WTC11 (cell line): Measurements from ENCODE around the gene ELOVL1. TPM values are rescaled to one million over a fixed set of nuclear protein-coding genes. Genes with fewer than 3 reads are reported as not detected.

Source experiments
- ATAC-seq: fragments of 200-7000 bp; cut with Tn5 transposase; 2 replicates; pipeline ENCODE4 v1.10.0; 2021; ENCODE audit warnings: mild to moderate bottlenecking, moderate library complexity
- CTCF ChIA-PET: fragments of 300-600 bp; sonication (Branson Sonifier 250); formaldehyde crosslinking; loops from one replicate; lab custom pipeline; 2021; ENCODE audit warnings: antibody characterized with exemption; lab: Charles Lee
- POLR2A ChIA-PET: fragments of 350-600 bp; sonication (Branson Sonifier 250); formaldehyde crosslinking; loops from one replicate; lab custom pipeline; 2021; ENCODE audit warnings: antibody characterized with exemption; lab: Charles Lee
- DNase-seq: peaks from one replicate; pipeline ENCODE4 v3.0.0; 2021; ENCODE audit warnings: low spot score
- H3K27ac Mint-ChIP-seq: 2 replicates; pipeline ENCODE4 v1.8.0; 2021; ENCODE audit warnings: mixed read lengths
- H3K27me3 Mint-ChIP-seq: 2 replicates; pipeline ENCODE4 v1.8.0; 2021; ENCODE audit warnings: low read depth, mild to moderate bottlenecking, moderate library complexity, mixed read lengths
- H3K36me3 Mint-ChIP-seq: 2 replicates; pipeline ENCODE4 v1.8.0; 2021; ENCODE audit warnings: mixed read lengths
- H3K4me1 Mint-ChIP-seq: 2 replicates; pipeline ENCODE4 v1.8.0; 2022; ENCODE audit warnings: mixed read lengths
- H3K4me3 Mint-ChIP-seq: 2 replicates; pipeline ENCODE4 v1.8.0; 2021; ENCODE audit warnings: mild to moderate bottlenecking, moderate library complexity, mixed read lengths
- H3K9me3 Mint-ChIP-seq: 2 replicates; pipeline ENCODE4 v1.8.0; 2021; ENCODE audit warnings: mixed read lengths
- ATF1 ChIP-seq: sonication (generic); formaldehyde crosslinking; IDR thresholded peaks from 2 replicates; pipeline ENCODE4 v1.8.1; 2023; ENCODE audit warnings: mild to moderate bottlenecking, moderate library complexity, missing genetic modification reagents
- CDX4 ChIP-seq: fragments of 250-450 bp; sonication (Bioruptor Pico); IDR thresholded peaks from 2 replicates; pipeline ENCODE4 v1.9.0; 2021; ENCODE audit warnings: moderate library complexity, mild to moderate bottlenecking, inconsistent platforms, borderline replicate concordance
- E2F5 ChIP-seq: sonication (generic); formaldehyde crosslinking; IDR thresholded peaks from 2 replicates; pipeline ENCODE4 v1.8.1; 2022; ENCODE audit warnings: mild to moderate bottlenecking, moderate library complexity, missing genetic modification reagents
- ELF4 ChIP-seq: sonication (generic); formaldehyde crosslinking; IDR thresholded peaks from 2 replicates; pipeline ENCODE4 v1.8.1; 2022; ENCODE audit warnings: low read depth, mild to moderate bottlenecking, moderate library complexity, missing genetic modification reagents
- ETV6 ChIP-seq: sonication (generic); formaldehyde crosslinking; IDR thresholded peaks from 2 replicates; pipeline ENCODE4 v1.8.1; 2022; ENCODE audit warnings: mild to moderate bottlenecking, missing genetic modification reagents
- FOXK1 ChIP-seq: sonication (generic); formaldehyde crosslinking; IDR thresholded peaks from 2 replicates; pipeline ENCODE4 v1.8.0; 2022; ENCODE audit warnings: mild to moderate bottlenecking, moderate library complexity, missing genetic modification reagents
- FOXP4 ChIP-seq: sonication (generic); formaldehyde crosslinking; IDR thresholded peaks from 2 replicates; pipeline ENCODE4 v1.8.0; 2022; ENCODE audit warnings: mild to moderate bottlenecking, missing genetic modification reagents
- GTF2I ChIP-seq: fragments of 250-450 bp; sonication (Bioruptor Pico); conservative IDR thresholded peaks from 2 replicates; pipeline ENCODE4 v1.4.0; 2021; ENCODE audit warnings: mild to moderate bottlenecking
- IRF2 ChIP-seq: sonication (generic); formaldehyde crosslinking; IDR thresholded peaks from 2 replicates; pipeline ENCODE4 v1.8.0; 2022; ENCODE audit warnings: low read depth, missing genetic modification reagents, borderline replicate concordance
- NFATC4 ChIP-seq: fragments of 250-450 bp; sonication (Bioruptor Pico); IDR thresholded peaks from 2 replicates; pipeline ENCODE4 v1.9.0; 2021; ENCODE audit warnings: mild to moderate bottlenecking
- NFE2L1 ChIP-seq: sonication (generic); formaldehyde crosslinking; IDR thresholded peaks from 2 replicates; pipeline ENCODE4 v1.8.1; 2023; ENCODE audit warnings: missing genetic modification reagents
- OVOL2 ChIP-seq: fragments of 250-450 bp; sonication (Bioruptor Pico); IDR thresholded peaks from 2 replicates; pipeline ENCODE4 v1.9.0; 2021; ENCODE audit warnings: mild to moderate bottlenecking, borderline replicate concordance
- SMAD3 ChIP-seq: sonication (generic); formaldehyde crosslinking; IDR thresholded peaks from 2 replicates; pipeline ENCODE4 v1.8.0; 2022; ENCODE audit warnings: missing genetic modification reagents, mild to moderate bottlenecking, borderline replicate concordance
- SP1 ChIP-seq: sonication (generic); formaldehyde crosslinking; conservative IDR thresholded peaks from 2 replicates; pipeline ENCODE4 v1.8.1; 2022; ENCODE audit warnings: missing genetic modification reagents
- TCF7 ChIP-seq: sonication (generic); formaldehyde crosslinking; IDR thresholded peaks from 2 replicates; pipeline ENCODE4 v1.8.0; 2022; ENCODE audit warnings: mild to moderate bottlenecking, low read depth, missing genetic modification reagents, moderate library complexity
- USF2 ChIP-seq: sonication (generic); formaldehyde crosslinking; IDR thresholded peaks from 2 replicates; pipeline ENCODE4 v1.8.1; 2023; ENCODE audit warnings: mild to moderate bottlenecking, missing genetic modification reagents, moderate library complexity
- ZBTB21 ChIP-seq: sonication (generic); formaldehyde crosslinking; IDR thresholded peaks from 2 replicates; pipeline ENCODE4 v1.8.1; 2023; ENCODE audit warnings: mild to moderate bottlenecking, missing genetic modification reagents, borderline replicate concordance
- ZNF532 ChIP-seq: fragments of 250-450 bp; sonication (Bioruptor Pico); IDR thresholded peaks from 2 replicates; pipeline ENCODE4 v1.9.0; 2021; ENCODE audit warnings: mild to moderate bottlenecking, borderline replicate concordance
- total RNA-seq: library from RNA; stranded (reverse); gene quantifications from 3 replicates; pipeline ENCODE4 v1.2.3, GENCODE V29; 2021
- TF ChIP-seq, protein P1 (sequence below): sonication (generic); formaldehyde crosslinking; IDR thresholded peaks from 2 replicates; pipeline ENCODE4 v1.8.0; 2023; ENCODE audit warnings: missing genetic modification reagents
- TF ChIP-seq, protein P2 (sequence below): sonication (generic); formaldehyde crosslinking; IDR thresholded peaks from 2 replicates; pipeline ENCODE4 v1.8.1; 2022; ENCODE audit warnings: low read depth, mild to moderate bottlenecking, moderate library complexity, missing genetic modification reagents, borderline replicate concordance
- TF ChIP-seq, protein P3 (sequence below): sonication (generic); formaldehyde crosslinking; IDR thresholded peaks from 2 replicates; pipeline ENCODE4 v1.8.1; 2023; ENCODE audit warnings: mild to moderate bottlenecking, missing genetic modification reagents

Gene ELOVL1
- total RNA-seq, 1 experiment from 2014 or later: 26.6 TPM

- Mint-ChIP-seq H3K27me3 (peaks cover 13% of the 10 kb centered on the region), H3K27ac (no peak within 1 kb of the TSS), H3K4me3 (no peak within 1 kb of the TSS), H3K4me1 (no peaks in the 10 kb centered on the region), H3K36me3 (no peaks in the 10 kb centered on the region), H3K9me3 (no peaks in the 10 kb centered on the region)
- DNase-seq: no peak
- CTCF ChIA-PET: no interaction called here
- no peak for ATAC-seq
- POLR2A ChIA-PET: no interaction called here
- TF ChIP-seq ETV6 (no peak), SMAD3 (no peak), FOXK1 (no peak), E2F5 (no peak), NFE2L1 (CRISPR knock-in tag) (no peak)
- TF ChIP-seq, protein P1, sequence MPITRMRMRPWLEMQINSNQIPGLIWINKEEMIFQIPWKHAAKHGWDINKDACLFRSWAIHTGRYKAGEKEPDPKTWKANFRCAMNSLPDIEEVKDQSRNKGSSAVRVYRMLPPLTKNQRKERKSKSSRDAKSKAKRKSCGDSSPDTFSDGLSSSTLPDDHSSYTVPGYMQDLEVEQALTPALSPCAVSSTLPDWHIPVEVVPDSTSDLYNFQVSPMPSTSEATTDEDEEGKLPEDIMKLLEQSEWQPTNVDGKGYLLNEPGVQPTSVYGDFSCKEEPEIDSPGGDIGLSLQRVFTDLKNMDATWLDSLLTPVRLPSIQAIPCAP: no peak
Measured at GRCh38 chr1:43337588-43337987, 30.2 kb downstream of the ELOVL1 start, which contains the start of gene MPL. Gene MPL, plus strand, starts transcription at chr1:43337818. Its CDS starts 31 bp downstream, at chr1:43337849.

DNA sequence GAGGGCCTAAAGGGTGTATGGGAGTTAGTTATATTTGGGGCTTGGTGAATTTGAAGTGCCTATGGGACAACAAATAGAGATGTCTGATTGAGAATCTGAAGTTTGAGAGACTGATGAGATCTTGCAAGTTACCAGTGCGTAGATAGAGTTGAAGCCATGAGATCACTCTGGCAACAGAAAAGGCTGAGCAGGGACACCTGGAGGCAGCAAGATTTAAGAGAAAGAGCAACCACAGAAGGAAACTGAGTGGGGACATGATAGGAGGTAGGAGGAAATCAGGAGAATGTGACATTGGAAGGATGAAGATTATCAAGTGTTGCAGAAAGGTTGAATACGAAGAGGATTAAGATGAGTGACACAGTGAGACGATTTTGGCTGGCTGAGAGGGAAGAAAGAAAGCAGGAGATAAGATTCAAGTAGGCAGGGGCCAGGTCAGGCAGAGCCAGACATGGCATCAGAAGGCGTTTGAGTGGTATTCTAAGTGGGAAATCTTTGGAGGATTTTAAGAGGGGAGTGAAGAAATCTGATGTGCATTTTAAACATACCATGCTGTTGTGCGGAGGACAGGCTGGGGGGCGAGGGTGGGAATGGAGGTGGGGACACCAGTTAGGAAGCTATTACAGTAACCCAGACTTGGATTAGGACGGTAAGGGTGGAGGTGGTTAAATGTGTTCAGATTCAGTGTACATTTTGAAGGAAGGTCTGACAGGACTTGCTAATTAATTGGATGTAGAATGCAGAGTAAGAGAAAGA, 33.2 kb downstream of the ELOVL1 start:
- ATAC-seq (no peak; the same call in 1 of the 2 replicates), DNase-seq (no peak)
- Mint-ChIP-seq H3K27me3 (peaks cover 4% of the 10 kb centered on the region), H3K27ac (no peak overlapping the region), H3K9me3 (no peaks in the 10 kb centered on the region), H3K4me1 (peaks cover 12% of the 10 kb centered on the region; the same call in 1 of the 2 replicates), H3K4me3 (no peak overlapping the region), H3K36me3 (no peaks in the 10 kb centered on the region)
- POLR2A ChIA-PET: no interaction called here
- CTCF ChIA-PET: no interaction called here
- TF ChIP-seq, protein P2, sequence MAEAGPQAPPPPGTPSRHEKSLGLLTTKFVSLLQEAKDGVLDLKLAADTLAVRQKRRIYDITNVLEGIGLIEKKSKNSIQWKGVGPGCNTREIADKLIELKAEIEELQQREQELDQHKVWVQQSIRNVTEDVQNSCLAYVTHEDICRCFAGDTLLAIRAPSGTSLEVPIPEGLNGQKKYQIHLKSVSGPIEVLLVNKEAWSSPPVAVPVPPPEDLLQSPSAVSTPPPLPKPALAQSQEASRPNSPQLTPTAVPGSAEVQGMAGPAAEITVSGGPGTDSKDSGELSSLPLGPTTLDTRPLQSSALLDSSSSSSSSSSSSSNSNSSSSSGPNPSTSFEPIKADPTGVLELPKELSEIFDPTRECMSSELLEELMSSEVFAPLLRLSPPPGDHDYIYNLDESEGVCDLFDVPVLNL (CRISPR knock-in tag): no peak
- TF ChIP-seq ELF4 (CRISPR knock-in tag): no peak
- no peak for TF ChIP-seq GTF2I (CRISPR knock-in tag)
- TF ChIP-seq ZBTB21: no peak
- TF ChIP-seq CDX4 (CRISPR knock-in tag): no peak
- TF ChIP-seq, protein P1: no peak
- TF ChIP-seq ZNF532 (CRISPR knock-in tag): no peak
- TF ChIP-seq IRF2 (CRISPR knock-in tag): no peak
- TF ChIP-seq SP1 (CRISPR knock-in tag): no peak
- no peak for TF ChIP-seq NFATC4
- no peak for TF ChIP-seq OVOL2 (CRISPR knock-in tag)
- TF ChIP-seq, protein P3, sequence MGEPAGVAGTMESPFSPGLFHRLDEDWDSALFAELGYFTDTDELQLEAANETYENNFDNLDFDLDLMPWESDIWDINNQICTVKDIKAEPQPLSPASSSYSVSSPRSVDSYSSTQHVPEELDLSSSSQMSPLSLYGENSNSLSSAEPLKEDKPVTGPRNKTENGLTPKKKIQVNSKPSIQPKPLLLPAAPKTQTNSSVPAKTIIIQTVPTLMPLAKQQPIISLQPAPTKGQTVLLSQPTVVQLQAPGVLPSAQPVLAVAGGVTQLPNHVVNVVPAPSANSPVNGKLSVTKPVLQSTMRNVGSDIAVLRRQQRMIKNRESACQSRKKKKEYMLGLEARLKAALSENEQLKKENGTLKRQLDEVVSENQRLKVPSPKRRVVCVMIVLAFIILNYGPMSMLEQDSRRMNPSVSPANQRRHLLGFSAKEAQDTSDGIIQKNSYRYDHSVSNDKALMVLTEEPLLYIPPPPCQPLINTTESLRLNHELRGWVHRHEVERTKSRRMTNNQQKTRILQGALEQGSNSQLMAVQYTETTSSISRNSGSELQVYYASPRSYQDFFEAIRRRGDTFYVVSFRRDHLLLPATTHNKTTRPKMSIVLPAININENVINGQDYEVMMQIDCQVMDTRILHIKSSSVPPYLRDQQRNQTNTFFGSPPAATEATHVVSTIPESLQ (CRISPR knock-in tag): no peak
- TF ChIP-seq FOXP4 (CRISPR knock-in tag): no peak
- no peak for TF ChIP-seq USF2 (CRISPR knock-in tag)
- TF ChIP-seq TCF7 (CRISPR knock-in tag): no peak
- no peak for TF ChIP-seq ATF1
